Esophagus muscularis mucosa (tissue), 4 donors: ENCODE results near the gene NBAS. TPM values are rescaled to one million over a fixed set of nuclear protein-coding genes. Genes with fewer than 3 reads are reported as not detected.

Source experiments
- DNase-seq: peaks from one replicate; pipeline ENCODE4 v3.0.0-alpha.2; 2017; ENCODE audit errors: extremely low spot score
- H3K27ac ChIP-seq, 4 donors: fragments of 200-600 bp; sonication (generic); replicated peaks in 1 of 4; 1 replicate in 3 of 4; 2 replicates in 1 of 4; pipeline ENCODE4 v1.5.1; 2016 to 2019; ENCODE audit warnings: mild to moderate bottlenecking in 1 of 4
- H3K27me3 ChIP-seq, 4 donors: fragments of 200-600 bp; sonication (generic); one replicate each; pipeline versions ENCODE4 v1.5.1 to v1.6.0; 2016 to 2019
- H3K36me3 ChIP-seq, 4 donors: fragments of 200-600 bp; sonication (generic); one replicate each; pipeline ENCODE4 v1.5.1; 2016 to 2019
- H3K4me1 ChIP-seq, 4 donors: fragments of 200-600 bp; sonication (generic); one replicate each; pipeline ENCODE4 v1.5.1; 2016 to 2019
- H3K4me3 ChIP-seq, 4 donors: fragments of 200-600 bp; sonication (generic); 1 replicate in 2 of 4; 2 replicates in 2 of 4; pipeline ENCODE4 v1.5.1; 2016 to 2019; ENCODE audit warnings: mild to moderate bottlenecking in 4 of 4, moderate library complexity in 1 of 4
- H3K9me3 ChIP-seq, 4 donors: fragments of 200-600 bp; sonication (generic); 1 replicate in 3 of 4; 2 replicates in 1 of 4; pipeline ENCODE4 v1.5.1; 2016 to 2019
- CTCF ChIP-seq, 3 experiments: fragments of 200-600 bp in 2 of 3; fragments of 450-650 bp in 1 of 3; sonication (generic) in 2 of 3; IDR thresholded peaks; one replicate each; pipeline ENCODE4 v1.5.1; 2017 to 2019; ENCODE audit warnings: antibody characterized with exemption in 3 of 3, mild to moderate bottlenecking in 2 of 3, moderate library complexity in 1 of 3
- EP300 ChIP-seq: sonication (generic); formaldehyde crosslinking; IDR thresholded peaks from one replicate; pipeline ENCODE4 v1.6.1; 2017; ENCODE audit warnings: antibody characterized with exemption
- POLR2A ChIP-seq: fragments of 450-650 bp; IDR thresholded peaks from one replicate; pipeline ENCODE4 v1.6.1; 2017; ENCODE audit warnings: antibody characterized with exemption, moderate library complexity, mild to moderate bottlenecking, low read depth
- POLR2AphosphoS5 ChIP-seq, 2 donors: sonication (generic); formaldehyde crosslinking; IDR thresholded peaks; one replicate each; pipeline ENCODE4 v1.6.1; 2017; ENCODE audit warnings: antibody characterized with exemption in 2 of 2
- WGBS: methylation state at CpG from one replicate; pipeline ENCODE4 v1.1.5; 2018; 5-methylcytosine and 5-hydroxymethylcytosine counted together
- intact Hi-C: fragments of 100-400 bp; cut with DNase I; formaldehyde crosslinking; loops from one replicate; pipeline ENCODE4 v1.15.1; 2023
- total RNA-seq, 4 donors: library from RNA; depleted of rRNA; stranded (reverse); fragments of >200 nt; gene quantifications; one replicate each; pipeline versions ENCODE4 v1.1.0 to v1.2.1, GENCODE V29; 2016

Gene NBAS
- total RNA-seq, 4 donors from 2014 or later, result 39.2 to 43.6 (median 42.0) TPM

DNA sequence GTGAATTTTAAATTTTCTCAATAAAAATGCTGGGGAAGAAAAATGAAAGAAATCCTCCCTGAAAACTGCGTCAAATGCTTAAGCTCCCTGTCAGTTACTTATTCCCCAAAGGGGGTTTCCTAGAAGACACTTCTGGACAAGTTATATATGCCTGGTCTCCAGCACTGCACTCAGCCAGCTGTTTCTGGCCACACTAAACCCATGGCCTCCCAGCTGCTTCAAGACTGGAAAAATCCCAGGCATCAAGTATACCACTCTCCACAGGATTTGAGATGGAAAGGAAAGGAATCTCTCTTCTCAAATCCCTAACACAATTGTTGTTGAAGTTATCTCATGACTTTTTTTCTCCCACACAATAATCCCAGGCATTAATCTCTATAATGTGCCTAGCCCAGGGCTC, 245.7 kb downstream of the NBAS start:
- Histone ChIP-seq H3K4me1 (no peaks in the 10 kb centered on the region), H3K4me3 (no peak overlapping the region), H3K9me3 (no peaks in the 10 kb centered on the region), H3K27me3 (no peaks in the 10 kb centered on the region), H3K36me3 (peaks cover 0 to 10% (median 8%) of the 10 kb centered on the region in 4 donors), H3K27ac (no peak overlapping the region)
- 91% methylated on average over 1 of the region's 1 CpG for WGBS
- DNase-seq, result no peak
- intact Hi-C loops, result no loop called here
- TF ChIP-seq CTCF (IDR thresholded peaks at IDR 0.05) (no peak), POLR2A (no peak), EP300 (no peak), POLR2AphosphoS5 (IDR thresholded peaks at IDR 0.05) (no peak)

GRCh38 chr2:15313657-15314056, 247.5 kb downstream of the NBAS start:
- intact Hi-C loops, result no loop called here
- Histone ChIP-seq H3K9me3 (no peaks in the 10 kb centered on the region), H3K4me1 (no peaks in the 10 kb centered on the region), H3K36me3 (peaks cover 0 to 10% (median 8%) of the 10 kb centered on the region in 4 donors), H3K27me3 (no peaks in the 10 kb centered on the region), H3K4me3 (no peak overlapping the region), H3K27ac (no peak overlapping the region)
- TF ChIP-seq CTCF (IDR thresholded peaks at IDR 0.05) (no peak), POLR2AphosphoS5 (IDR thresholded peaks at IDR 0.05) (no peak), POLR2A (no peak), EP300 (no peak)
- 26% methylated on average over 1 of the region's 1 CpG for WGBS
- no peak for DNase-seq

DNA sequence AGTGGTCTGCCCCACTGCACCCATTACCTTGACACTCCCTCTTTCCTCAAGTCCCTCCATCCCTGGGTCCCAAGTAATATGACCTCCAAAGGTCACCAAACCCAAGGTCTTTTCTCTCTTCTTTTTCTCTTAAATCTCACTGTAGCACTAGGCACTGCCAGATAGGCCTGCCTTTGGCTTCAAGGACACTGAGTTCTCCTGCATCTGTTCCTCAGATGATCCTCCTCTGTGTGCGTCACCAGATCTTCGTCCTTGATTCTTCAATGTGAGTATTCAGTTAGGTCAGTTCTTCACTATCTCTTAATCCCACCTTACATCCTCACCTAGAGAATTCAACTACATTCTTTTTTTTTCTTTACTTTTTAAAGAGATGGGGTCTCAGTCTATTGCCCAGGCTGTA, 249.2 kb downstream of the NBAS start:
- H3K4me3 ChIP-seq, result no peak overlapping the region
- no peaks in the 10 kb centered on the region for H3K9me3 ChIP-seq
- intact Hi-C loops, result no loop called here
- TF ChIP-seq POLR2A (no peak), POLR2AphosphoS5 (IDR thresholded peaks at IDR 0.05) (no peak), EP300 (no peak), CTCF (IDR thresholded peaks at IDR 0.05) (no peak)
- no peaks in the 10 kb centered on the region for H3K4me1 ChIP-seq
- 95% methylated on average over 2 of the region's 2 CpGs for WGBS
- DNase-seq, result no peak
- H3K27me3 ChIP-seq, result no peaks in the 10 kb centered on the region
- peaks cover 4 to 22% (median 15%) of the 10 kb centered on the region in 4 donors for H3K36me3 ChIP-seq
- H3K27ac ChIP-seq, result no peak overlapping the region

DNA sequence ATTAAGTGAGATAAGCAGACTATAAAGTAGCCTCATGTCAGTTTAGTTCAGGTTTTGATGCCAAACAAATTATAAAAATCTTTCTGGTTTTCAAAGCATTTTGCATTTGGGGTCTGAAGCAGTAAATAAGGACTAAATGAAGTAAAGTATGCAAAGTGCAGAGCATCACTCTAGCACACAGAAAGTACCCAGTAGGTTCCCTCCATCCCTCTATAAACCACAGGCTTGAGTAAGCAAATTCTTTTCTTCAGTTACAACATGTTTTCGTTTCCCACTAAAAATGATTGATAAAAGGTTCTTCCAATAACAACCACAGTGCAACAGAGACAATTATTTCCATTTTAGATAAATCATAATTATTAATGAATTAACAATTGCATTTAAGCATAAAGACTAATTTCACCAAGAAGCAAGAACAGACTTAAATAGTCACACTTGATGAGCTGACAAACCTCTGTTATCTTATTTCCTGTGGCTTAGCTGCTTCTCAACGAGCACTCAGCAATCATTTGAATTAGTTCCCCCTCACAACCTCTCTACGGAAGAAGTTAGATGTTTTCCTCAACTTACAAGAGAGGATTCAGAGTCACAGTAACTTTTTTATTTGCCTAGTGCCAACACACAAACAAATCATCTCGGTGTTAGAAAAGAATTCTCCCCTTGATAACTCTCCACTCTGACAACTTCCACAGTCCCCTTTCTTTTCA, 249.8 kb downstream of the NBAS start:
- H3K4me3 ChIP-seq, result no peak overlapping the region
- H3K4me1 ChIP-seq, result no peaks in the 10 kb centered on the region
- H3K9me3 ChIP-seq, result no peaks in the 10 kb centered on the region
- no peaks in the 10 kb centered on the region for H3K27me3 ChIP-seq
- 66% methylated on average over 4 of the region's 4 CpGs for WGBS
- peaks cover 4 to 19% (median 16%) of the 10 kb centered on the region in 4 donors for H3K36me3 ChIP-seq
- intact Hi-C loops, result no loop called here
- TF ChIP-seq POLR2AphosphoS5 (IDR thresholded peaks at IDR 0.05) (no peak), POLR2A (no peak), CTCF (IDR thresholded peaks at IDR 0.05) (no peak), EP300 (no peak)
- no peak overlapping the region for H3K27ac ChIP-seq
- DNase-seq, result no peak

- DNase-seq, result no peak
- TF ChIP-seq CTCF (IDR thresholded peaks at IDR 0.05), result no peak
- no peak for TF ChIP-seq POLR2AphosphoS5 (IDR thresholded peaks at IDR 0.05)
- TF ChIP-seq EP300, result no peak
- no peak for TF ChIP-seq POLR2A
- no peak overlapping the region for H3K4me3 ChIP-seq
- no peaks in the 10 kb centered on the region for H3K27me3 ChIP-seq
- H3K4me1 ChIP-seq, result no peaks in the 10 kb centered on the region
- intact Hi-C loops, result no loop called here
- no peaks in the 10 kb centered on the region for H3K9me3 ChIP-seq
- WGBS, result 50% methylated on average over 2 of the region's 2 CpGs
- H3K36me3 ChIP-seq, result peaks cover 13 to 57% (median 26%) of the 10 kb centered on the region in 4 donors
- H3K27ac ChIP-seq, result no peak overlapping the region
These were observed 253.6 kb downstream of the NBAS start for GRCh38 chr2:15307526-15307925.
